Measurements from ENCODE around the gene TACR2. TPM values are rescaled to one million over a fixed set of nuclear protein-coding genes. Genes with fewer than 3 reads are reported as not detected.

Gene TACR2
- total RNA-seq, 2 experiments from 2014 or later: not detected

DNA sequence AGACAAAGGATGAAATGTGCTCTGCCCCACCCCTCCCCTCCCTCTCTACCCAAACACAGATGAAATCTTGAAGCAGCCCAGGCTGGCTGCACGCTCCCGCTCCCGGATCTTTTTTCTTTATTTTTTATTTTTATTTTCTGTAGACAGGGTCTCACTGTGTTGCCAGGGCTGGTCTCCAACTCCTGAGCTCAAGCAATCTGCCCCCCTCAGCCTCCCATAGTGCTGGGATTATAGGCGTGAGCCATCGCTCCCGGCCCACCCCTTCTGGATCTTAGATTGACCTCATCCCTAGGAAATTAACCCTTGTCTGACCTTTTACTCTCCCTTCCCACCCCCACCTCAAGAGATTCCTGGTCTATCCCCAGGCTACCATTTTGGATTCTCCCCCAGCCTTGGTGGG is 14.3 kb downstream of the TACR2 start:
- no peak overlapping the region for H3K4me3 ChIP-seq (ENCODE audit: low read length)
- ATAC-seq (ENCODE audit: poor library complexity) (no peak), DNase-seq (no peak)
- Mint-ChIP-seq H3K4me1 (ENCODE audit: low read depth) (peaks cover 5% of the 10 kb centered on the region), H3K27me3 (no peaks in the 10 kb centered on the region), H3K9me3 (no peaks in the 10 kb centered on the region), H3K36me3 (ENCODE audit: low read depth) (peaks cover 69% of the 10 kb centered on the region), H3K4me3 (no peak overlapping the region), H3K27ac (no peak overlapping the region)
- intact Hi-C loops (cut with DNase I, micrococcal nuclease): no loop called here
- ChIA-PET CTCF (no interaction called here), POLR2A (no interaction called here)
- H3K36me3 ChIP-seq (ENCODE audit: insufficient read depth, low read length): peaks cover 58% of the 10 kb centered on the region
- H3K9me3 ChIP-seq (ENCODE audit: control insufficient read depth in 1 of 2, insufficient read depth in 1 of 2, low read length in 2 of 2): no peaks in the 10 kb centered on the region
- no peaks in the 10 kb centered on the region for H3K4me1 ChIP-seq (ENCODE audit: insufficient read depth, low read length)
- TF ChIP-seq, protein P1, sequence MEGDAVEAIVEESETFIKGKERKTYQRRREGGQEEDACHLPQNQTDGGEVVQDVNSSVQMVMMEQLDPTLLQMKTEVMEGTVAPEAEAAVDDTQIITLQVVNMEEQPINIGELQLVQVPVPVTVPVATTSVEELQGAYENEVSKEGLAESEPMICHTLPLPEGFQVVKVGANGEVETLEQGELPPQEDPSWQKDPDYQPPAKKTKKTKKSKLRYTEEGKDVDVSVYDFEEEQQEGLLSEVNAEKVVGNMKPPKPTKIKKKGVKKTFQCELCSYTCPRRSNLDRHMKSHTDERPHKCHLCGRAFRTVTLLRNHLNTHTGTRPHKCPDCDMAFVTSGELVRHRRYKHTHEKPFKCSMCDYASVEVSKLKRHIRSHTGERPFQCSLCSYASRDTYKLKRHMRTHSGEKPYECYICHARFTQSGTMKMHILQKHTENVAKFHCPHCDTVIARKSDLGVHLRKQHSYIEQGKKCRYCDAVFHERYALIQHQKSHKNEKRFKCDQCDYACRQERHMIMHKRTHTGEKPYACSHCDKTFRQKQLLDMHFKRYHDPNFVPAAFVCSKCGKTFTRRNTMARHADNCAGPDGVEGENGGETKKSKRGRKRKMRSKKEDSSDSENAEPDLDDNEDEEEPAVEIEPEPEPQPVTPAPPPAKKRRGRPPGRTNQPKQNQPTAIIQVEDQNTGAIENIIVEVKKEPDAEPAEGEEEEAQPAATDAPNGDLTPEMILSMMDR (IDR thresholded peaks at IDR 0.05): no peak
- no peak overlapping the region for H3K27ac ChIP-seq (ENCODE audit: low read depth in 1 of 2, low read length in 2 of 2)
- H3K27me3 ChIP-seq (ENCODE audit: control insufficient read depth in 1 of 2, insufficient read depth in 2 of 2, low read length in 2 of 2): no peaks in the 10 kb centered on the region

GRCh38 chr10:69401416-69401815 is 15.3 kb downstream of the TACR2 start:
- Histone ChIP-seq H3K27me3 (ENCODE audit: control insufficient read depth in 1 of 2, insufficient read depth in 2 of 2, low read length in 2 of 2) (no peaks in the 10 kb centered on the region), H3K4me1 (ENCODE audit: insufficient read depth, low read length) (no peaks in the 10 kb centered on the region), H3K9me3 (ENCODE audit: control insufficient read depth in 1 of 2, insufficient read depth in 1 of 2, low read length in 2 of 2) (no peaks in the 10 kb centered on the region), H3K27ac (ENCODE audit: low read depth in 1 of 2, low read length in 2 of 2) (no peak overlapping the region), H3K36me3 (ENCODE audit: insufficient read depth, low read length) (peaks cover 65% of the 10 kb centered on the region), H3K4me3 (ENCODE audit: low read length) (no peak overlapping the region)
- Mint-ChIP-seq H3K27me3 (no peaks in the 10 kb centered on the region), H3K36me3 (ENCODE audit: low read depth) (peaks cover 75% of the 10 kb centered on the region), H3K9me3 (no peaks in the 10 kb centered on the region), H3K4me1 (ENCODE audit: low read depth) (peaks cover under 1% of the 10 kb centered on the region), H3K4me3 (no peak overlapping the region), H3K27ac (no peak overlapping the region)
- intact Hi-C loops (cut with DNase I, micrococcal nuclease): no loop called here
- POLR2A ChIA-PET: no interaction called here
- ATAC-seq (ENCODE audit: poor library complexity) (no peak), DNase-seq (no peak)
- CTCF ChIA-PET: no interaction called here
- TF ChIP-seq, protein P1 (IDR thresholded peaks at IDR 0.05): no peak

- Mint-ChIP-seq H3K4me3 (no peak overlapping the region), H3K36me3 (ENCODE audit: low read depth) (peaks cover 75% of the 10 kb centered on the region), H3K27ac (no peak overlapping the region), H3K9me3 (no peaks in the 10 kb centered on the region), H3K27me3 (no peaks in the 10 kb centered on the region), H3K4me1 (ENCODE audit: low read depth) (no peaks in the 10 kb centered on the region)
- intact Hi-C loops (cut with DNase I, micrococcal nuclease): no loop called here
- no peaks in the 10 kb centered on the region for H3K9me3 ChIP-seq (ENCODE audit: control insufficient read depth in 1 of 2, insufficient read depth in 1 of 2, low read length in 2 of 2)
- TF ChIP-seq, protein P1 (IDR thresholded peaks at IDR 0.05): no peak
- ChIA-PET CTCF (no interaction called here), POLR2A (interaction anchor here (0.6 kb wide), 1 partner anchor 445 kb away, joined by 3 read pairs; the partner anchor contains the start of gene DDX21)
- DNase-seq (no peak), ATAC-seq (ENCODE audit: poor library complexity) (no peak)
- H3K27me3 ChIP-seq (ENCODE audit: control insufficient read depth in 1 of 2, insufficient read depth in 2 of 2, low read length in 2 of 2): no peaks in the 10 kb centered on the region
- H3K4me3 ChIP-seq (ENCODE audit: low read length): no peak overlapping the region
- H3K27ac ChIP-seq (ENCODE audit: low read depth in 1 of 2, low read length in 2 of 2): no peak overlapping the region
- no peaks in the 10 kb centered on the region for H3K4me1 ChIP-seq (ENCODE audit: insufficient read depth, low read length)
- peaks cover 65% of the 10 kb centered on the region for H3K36me3 ChIP-seq (ENCODE audit: insufficient read depth, low read length)
Observed at GRCh38 chr10:69400936-69401335, 15.8 kb downstream of the TACR2 start.
